HG03064 (cell line): ENCODE results near the gene SERINC3.
"Not testable (repeated sequence)": the region's sequence is repeated elsewhere in the genome, so short reads cannot be mapped to it uniquely, and the experiment has no call there.

Experiments
- ATAC-seq: cut with Tn5 transposase; IDR thresholded peaks from one replicate; pipeline ENCODE4 v1.9.1; 2021; ENCODE audit warnings: low read depth; ENCODE audit not compliant: unreplicated experiment

The SERINC3 gene

DNA sequence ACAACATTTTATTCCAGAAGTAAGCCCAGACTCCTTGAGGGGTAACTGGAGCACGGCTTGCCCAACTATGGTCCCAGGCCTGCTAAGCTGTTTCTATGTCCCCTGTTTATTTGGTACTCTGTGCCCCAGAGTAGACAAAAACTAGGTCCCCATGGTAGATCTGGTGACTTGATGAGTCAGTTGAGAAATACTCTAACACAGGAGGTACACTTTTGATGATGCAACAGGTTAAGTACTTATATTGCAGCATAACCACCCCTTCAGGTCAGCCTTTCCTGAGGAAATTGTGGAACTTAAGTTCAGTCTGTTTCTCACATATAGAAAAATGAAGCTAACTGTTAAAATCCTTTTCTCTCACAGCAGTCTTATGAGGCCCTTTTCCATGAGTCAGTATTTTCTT, 26.6 kb downstream of the SERINC3 start:
- no peak for ATAC-seq

DNA sequence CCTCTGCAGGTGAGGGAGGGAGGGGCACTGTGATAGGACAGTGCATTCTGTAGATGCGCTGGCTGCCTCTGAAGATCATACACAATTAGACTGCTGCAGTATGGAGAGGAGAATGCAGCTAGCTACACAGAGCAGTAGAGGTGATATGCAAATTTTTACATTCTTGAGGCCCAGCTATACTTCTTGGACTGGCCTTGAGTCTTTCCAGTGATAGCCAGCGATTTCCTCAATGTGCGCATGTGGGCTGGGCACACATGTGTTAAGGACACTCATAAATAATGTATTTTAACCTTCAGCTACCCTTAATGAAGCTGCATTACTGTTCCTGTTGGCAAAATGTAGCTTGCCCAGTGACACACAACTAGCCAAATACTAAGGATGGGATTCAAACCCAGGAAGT, 27.2 kb downstream of the SERINC3 start:
- no peak for ATAC-seq

DNA sequence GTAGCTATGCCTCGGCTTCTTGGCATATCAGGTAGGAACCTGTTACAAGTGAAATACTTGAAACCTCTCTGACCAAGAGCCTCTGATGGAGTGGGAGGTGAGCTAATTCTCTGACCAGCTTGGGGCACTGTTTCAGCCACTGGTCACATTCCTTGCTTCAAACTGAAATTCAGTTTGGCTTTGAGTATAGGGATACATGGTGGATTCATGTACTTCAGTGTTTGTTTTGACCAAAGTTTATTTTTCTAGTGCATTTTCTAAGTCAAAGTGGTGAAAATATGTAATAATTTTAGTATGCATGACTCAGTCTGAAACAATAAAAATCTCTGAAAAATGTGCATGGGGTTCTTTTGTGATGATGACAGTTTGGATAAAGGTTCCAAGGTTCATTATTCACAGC, 27.6 kb downstream of the SERINC3 start:
- ATAC-seq, result no peak

DNA sequence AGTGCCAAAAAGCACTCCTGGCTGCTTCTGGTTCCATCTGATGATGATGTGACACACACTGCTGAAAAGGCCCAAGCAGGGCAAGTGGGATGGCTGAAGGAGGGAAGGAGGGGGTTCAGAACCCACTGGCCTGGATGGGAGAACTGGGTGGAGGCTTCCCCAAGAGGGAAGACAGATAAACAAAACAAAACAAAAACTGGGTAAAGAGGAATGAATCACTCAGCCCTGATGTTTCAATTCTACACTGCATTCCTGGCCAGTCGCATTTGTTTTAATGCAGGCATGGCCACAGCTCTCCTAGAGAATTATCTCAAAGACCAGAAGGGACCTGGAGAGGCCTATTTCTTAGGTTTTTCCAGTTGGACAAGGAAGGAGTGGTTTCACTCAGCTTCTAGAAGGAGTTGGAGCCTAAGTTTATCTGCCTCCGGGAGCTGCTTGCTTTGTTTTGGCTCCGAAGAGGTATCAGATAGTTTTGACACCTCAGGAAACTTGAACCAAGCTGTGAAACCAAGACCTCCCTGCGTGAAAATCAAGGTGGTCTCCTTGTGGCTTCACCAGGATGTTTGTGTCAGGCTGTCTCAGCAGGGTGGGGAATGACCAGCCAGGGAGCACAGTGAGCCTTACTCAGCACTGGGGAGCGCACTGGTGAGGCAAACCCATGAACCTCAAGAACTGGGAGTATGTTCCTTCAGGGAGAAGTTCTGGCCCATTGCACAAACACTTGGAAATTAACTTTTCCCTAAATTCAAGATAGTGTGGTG, 30.1 kb downstream of the SERINC3 start:
- ATAC-seq, result no peak

DNA sequence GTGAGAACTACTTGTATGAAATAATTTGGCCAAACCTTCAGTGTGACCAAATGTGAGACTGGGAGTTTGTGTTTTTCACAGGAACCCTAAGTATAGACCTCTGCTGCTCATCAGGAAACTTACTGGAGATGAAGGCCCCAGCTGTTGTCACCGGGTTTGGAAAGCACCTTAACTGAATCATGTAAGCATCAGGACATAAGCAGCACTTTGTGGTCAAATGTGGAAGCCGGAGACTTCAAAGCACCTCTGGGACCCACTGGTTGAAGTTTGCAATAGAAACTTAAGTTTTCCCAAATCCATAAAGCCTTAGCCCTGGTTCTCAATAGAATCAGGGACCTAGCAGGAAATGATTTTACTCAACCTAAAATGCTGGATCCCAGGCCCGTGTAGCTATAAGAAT, 31.9 kb downstream of the SERINC3 start:
- no peak for ATAC-seq

DNA sequence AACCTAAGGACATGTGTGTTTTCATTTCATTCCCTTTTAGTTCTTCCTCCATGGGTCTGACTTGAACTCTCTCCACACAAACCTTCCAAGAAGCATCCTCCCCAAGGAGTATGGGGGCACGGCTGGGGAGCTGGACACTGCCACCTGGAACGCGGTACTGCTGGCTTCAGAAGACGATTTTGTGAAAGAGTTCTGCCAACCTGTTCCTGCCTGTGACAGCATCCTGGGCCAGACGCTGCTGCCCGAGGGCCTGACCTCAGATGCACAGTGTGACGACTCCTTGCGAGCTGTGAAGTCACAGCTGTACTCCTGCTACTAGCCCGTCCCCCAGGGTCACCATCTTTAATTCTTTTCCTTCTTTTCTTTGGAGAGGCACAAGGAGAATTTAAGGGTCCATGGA, 32.6 kb downstream of the SERINC3 start:
- no peak for ATAC-seq

DNA sequence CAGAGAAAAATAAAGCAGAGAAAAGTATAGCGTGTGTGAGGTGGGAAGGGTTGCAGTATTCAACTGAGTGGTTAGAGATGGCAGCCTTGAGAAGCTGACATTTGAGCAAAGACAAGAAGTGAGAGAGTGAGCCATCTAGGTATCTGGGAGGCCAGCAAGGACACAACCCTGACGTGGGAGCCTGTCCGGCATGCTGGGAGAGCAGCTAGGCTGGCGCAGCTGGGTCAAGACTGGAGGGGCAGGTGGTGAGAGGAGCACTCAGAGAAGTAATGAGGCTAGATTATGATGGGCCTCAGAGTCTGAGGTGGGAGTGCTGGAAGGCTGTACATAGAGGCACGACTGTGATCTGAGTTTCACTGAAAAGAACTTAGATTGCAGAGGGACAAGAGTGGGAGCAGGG, 33.3 kb downstream of the SERINC3 start:
- no peak for ATAC-seq

DNA sequence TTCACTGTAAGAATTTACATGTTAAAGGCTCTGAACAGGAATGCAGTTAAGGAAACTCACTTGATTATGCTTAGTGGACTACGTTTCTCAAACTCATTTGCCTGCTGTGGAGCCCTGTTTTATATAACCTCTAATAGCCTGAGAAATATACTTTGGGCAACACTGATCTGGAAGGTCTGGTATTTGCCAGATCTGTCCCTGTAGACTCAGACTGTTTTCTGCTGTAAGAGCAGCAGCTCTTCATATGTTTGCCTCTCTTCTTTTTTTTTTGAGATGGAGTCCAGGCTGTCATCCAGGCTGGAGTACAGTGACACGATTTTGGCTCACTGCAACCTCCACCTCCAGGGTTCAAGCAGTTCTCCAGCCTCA, 36.1 kb downstream of the SERINC3 start:
- no peak for ATAC-seq

DNA sequence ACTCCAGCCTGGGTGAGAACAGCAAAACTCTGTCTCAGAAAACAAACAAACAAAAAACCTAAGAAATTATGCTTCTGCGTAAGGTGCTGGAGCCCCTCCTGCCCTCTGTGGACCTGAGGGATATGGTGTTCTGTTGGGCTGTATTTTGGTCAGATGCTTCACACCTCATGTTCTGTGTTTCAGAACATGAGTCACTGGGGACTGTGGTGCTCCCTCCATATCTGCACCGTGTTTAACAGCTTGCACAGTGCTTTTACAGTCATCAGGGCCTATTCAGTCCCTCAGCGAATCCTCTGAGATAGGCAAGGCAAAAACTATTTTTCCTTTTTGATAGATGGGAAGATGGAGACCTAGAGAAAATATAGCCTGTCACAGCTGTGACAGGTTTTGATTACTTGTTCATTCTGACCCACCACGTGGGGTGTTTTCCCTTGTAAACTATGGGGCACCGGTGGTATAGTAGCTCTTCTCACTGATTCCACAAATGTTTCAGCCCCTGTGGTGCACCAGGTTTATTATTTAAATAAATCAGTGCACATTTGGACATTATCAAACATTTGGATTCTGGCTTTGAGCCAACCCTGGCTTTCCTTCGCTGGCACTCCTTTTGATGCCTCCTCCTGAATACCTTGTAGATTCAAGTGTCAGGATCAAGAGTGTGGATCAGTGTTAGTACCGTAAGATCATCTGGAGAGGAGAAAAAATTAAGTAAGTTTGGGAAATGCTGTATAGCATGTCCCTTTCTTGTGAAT, 36.6 kb downstream of the SERINC3 start:
- no peak for ATAC-seq

DNA sequence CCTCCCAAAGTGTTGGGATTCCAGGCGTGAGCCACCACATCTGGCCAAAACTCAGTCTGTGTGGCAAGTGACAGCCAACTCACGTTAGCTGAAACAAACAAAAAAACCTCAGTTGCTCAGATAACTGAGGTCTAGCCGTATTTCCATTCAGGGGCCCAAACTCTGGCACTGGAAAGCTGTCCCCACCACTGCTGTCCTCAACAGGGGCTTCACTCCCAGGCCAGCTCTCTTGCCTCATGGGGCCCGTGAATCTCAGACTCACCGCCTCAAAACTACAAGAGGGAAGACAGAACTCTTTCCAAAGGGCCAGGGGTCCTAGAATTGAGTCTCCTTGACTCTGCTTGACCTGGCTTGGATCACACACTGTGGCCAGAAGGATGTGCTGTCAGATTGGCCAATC, 38.8 kb downstream of the SERINC3 start:
- ATAC-seq, result no peak

DNA sequence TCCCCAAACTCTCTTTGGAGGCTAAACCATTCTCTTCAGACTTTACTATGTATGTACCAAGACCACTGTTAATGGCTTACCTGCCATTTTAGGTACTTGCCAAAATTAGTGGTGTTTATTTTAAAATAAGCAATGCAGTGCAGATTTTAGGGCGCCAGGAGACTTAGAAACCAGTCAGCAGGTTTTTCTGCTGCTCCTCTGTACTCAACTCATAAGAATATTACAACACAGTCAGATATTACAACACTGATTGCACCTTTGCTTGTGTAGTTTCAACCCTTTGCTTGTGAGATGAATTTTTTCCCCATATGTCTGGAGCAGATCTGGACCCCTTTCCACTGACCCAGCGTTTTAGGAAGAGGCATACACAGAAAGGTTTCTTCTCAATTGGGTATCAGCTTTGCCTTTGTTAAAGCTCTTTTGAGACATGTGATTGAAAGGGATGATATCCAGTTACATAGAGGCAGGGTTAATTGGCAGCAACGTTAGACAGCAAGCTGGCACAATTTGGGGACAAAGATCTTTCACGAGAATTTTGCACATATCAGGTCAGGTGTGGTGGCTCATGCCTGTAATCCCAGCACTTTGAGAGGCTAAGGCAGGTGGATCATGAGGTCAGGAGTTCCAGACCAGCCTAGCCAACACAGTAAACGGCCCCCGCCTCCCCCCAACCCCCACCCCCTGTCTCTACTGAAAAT, 40.0 kb downstream of the SERINC3 start:
- ATAC-seq, result no peak

DNA sequence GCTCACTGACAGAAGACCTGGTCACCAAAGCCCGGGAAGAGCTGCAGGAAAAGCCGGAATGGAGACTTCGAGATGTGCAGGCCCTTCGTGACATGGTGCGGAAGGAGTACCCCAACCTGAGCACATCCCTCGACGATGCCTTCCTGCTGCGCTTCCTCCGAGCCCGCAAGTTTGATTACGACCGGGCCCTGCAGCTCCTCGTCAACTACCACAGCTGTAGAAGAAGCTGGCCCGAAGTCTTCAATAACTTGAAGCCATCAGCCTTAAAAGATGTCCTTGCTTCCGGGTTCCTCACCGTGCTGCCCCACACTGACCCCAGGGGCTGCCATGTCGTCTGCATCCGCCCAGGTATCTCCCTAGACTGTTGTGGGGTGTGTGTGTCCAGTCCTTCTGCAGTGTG, 41.8 kb downstream of the SERINC3 start:
- no peak for ATAC-seq

DNA sequence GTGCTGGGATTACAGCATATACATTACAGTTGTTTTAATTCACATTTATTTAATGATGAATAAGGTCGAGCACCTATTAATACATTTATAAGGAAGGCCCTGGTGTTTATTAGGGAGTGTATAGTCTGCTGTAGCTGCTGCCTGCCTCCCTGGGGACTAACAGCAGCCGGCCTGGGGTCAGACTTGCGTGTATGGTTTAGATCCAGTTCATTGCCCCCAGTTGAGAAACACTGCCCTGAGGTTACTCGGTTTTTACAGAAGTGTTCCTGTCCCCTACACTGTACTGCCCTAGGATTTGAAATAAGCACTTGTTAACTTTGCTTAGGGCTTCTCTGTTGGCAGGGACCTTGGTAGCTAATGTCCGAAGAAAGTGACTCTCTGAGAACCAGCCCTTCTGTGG, 42.2 kb downstream of the SERINC3 start:
- ATAC-seq, result no peak

DNA sequence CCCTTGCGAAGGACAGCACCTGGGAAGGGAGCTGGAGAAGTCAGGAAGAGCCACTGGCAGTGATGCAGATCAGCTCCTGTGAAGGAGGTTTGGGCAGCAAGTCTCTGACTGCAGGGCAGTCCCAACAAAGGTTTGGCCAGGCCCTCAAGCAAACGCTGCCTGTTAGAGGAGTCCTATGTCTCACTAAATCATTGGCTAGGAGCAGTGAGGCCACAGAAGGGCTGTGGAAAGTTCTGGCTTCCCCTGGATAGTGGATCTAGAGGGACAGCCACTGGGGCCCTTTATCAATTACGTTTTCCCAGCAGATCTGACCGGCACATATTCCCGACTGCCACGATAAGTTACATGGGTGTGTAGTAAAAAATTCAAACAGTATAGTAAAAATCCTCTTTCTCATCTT, 43.7 kb downstream of the SERINC3 start:
- ATAC-seq, result no peak

DNA sequence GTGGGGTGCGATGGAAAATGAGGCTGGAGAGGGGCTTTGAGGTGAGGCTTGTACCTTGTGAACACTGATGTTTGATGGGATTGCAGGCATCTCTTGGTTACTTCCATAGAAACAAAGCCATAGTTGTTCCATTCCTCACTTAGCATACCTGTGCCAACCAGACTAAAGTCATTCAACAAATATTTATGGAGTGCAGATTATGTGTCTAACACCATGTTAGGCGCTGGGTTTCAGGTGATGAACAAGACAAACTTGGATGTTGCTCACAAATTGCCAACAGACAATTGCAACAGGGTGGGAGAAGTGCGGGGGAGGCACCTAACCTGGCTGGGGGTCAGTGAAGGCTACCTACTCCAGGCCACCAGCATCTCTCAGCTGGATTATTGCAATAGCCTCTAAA, 44.7 kb downstream of the SERINC3 start:
- no peak for ATAC-seq

DNA sequence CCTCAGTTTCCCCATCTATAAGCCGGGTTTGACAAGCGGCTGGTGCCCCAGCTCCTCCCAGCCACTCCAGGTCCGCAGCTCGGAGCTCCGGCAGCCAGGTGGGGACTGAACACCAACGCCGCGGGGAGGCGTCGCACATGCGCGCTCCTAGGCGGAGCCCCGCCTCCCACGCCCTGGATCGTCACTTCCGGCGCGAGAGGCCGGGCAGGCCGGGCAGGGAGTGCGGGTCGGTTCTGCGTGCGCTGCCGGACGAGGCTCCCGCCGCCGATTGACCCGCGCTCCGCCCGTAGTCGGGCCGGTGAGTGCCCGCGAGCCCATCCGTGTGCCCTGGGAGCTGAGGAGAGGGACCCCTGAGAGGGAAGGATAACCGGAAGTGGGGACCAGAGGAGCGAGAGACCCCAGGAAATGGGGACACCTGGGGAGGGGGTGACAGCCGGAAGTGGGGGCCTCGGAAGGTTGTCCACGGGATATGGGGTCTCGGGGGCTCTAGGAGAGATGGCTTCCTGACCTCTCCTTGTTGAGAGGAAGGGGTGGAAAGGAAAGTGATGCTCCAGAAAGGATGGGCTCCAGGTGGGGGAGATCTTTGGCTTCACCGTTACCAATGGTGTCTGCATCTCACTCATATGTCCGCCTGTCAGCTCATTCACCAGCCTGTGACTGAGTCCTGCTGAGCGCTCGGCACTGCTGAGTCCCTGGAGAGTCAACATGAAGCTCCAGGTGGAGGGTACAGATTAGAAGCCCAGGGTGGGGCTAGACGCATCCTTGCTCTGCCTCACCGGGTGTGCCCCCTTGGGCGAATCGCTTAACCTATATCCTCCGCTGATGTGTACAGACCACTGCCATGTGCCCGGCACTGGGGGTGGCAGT, 45.9 kb downstream of the SERINC3 start, which contains the start of gene TTPAL:
TSS of gene TTPAL (plus strand) at position 181 of the 867 bp plus-strand sequence. CDS start 4,126 bp downstream, outside the sequence.
- ATAC-seq, result peak; percentile 82

DNA sequence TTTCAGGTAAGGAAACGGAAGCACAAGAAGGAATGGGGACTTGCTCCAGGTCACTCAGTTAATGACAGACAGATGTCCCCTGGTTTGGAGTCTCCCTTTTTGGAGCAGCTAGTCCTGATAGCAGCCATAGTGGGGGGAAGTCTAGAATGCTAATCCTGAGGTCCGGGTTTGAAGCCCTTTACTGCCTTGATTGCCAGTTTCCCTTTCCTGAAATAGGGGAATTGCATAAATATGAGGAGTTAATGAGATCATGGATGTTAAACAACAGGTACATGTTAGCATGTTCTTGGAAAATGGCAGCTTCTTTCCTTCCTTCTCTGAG, 46.5 kb downstream of the SERINC3 start:
- no peak for ATAC-seq

DNA sequence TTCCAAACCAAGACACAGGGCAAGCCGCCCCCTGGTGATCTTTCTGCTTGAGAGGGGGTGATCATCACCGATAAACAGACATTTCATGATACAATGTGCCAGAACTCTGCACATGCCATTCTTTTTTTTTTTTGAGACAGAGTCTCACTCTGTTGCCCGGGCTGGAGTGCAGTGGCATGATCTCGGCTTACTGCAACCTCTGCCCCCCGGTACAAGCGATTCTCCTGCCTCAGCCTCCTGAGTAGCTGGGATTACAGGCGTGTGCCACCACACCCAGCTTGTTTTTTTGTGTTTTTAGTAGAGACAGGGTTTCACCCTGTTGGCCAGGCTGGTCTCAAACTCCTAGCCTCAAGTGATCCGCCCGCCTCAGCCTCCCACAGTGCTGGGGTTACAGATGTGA, 49.6 kb downstream of the SERINC3 start:
- ATAC-seq, result not testable (repeated sequence)

DNA sequence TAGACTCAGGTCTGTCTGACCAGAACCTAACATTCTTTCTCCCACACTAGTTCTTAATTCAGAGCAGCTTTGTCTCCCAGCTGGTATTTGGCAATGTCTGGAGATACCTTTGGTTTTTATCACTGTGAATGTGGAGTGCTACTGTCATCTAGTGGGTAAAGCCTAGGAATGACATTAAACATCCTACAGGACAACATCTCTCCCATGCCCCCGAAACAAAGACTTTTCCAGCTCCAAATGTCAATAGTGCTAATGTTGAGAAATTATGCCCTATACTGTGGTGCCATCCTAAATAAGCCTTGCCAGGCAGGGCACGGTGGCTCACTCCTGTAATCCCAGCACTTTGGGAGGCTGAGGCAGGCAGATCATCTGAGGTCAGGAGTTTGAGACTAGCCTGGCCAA, 50.4 kb downstream of the SERINC3 start:
- no peak for ATAC-seq

DNA sequence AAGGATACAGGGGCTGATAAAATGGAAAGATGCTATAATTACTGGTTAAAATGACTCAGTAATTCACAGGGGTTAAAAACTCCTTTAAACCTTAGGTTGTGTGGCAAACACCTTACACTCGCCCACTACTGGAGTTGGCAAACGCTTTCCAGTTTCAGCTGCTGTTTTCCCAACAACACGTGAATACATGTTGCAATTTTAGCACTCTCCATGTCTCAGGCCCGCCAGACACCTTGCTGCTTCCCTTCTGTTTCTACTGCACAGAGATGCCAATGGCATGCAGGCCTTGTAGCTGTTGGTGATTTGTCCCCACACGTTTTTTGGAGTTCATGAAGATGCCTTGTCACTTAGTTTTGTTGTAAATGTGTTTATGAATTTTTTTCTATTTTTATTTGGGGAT, 51.5 kb downstream of the SERINC3 start:
- no peak for ATAC-seq
